SK-N-SH (cell line): ENCODE results near the gene TMEM87B.

Experiments
- TF ChIP-seq, protein P1 (sequence below): fragments of 200-600 bp; sonication (generic); IDR thresholded peaks from 2 replicates; pipeline ENCODE4 v1.6.1; 2017; ENCODE audit warnings: antibody characterized with exemption, mild to moderate bottlenecking, moderate library complexity
- TF ChIP-seq, protein P2 (sequence below): IDR thresholded peaks from 2 replicates; pipeline ENCODE4; 2012

DNA sequence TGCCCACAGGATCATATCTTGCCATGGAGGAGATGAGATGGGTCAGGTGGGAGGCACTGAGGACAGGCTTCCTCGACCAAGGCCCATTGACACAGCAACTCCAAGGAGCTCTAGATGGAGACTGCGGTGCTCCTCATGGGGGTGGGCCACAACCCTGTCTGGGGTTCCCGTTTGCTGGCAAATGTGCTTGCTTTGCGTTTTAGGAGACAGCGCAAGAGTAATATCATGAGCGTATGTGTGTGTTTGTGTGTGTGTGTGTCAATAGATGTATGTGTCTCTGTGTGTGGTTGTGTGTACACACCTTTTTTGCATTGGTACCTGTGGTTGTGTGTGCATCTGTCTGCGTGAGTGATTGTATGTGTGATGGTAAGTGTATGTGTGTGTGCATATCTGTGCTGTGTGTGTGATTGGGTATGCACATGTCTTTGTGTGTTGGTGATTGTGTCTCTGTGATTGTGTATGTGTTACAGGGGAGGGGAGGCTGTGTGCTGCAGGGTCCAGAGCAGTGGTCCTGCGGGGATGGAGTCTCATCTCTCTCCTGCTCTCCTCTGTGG lies 87.5 kb downstream of the TMEM87B start:
- TF ChIP-seq, protein P1, sequence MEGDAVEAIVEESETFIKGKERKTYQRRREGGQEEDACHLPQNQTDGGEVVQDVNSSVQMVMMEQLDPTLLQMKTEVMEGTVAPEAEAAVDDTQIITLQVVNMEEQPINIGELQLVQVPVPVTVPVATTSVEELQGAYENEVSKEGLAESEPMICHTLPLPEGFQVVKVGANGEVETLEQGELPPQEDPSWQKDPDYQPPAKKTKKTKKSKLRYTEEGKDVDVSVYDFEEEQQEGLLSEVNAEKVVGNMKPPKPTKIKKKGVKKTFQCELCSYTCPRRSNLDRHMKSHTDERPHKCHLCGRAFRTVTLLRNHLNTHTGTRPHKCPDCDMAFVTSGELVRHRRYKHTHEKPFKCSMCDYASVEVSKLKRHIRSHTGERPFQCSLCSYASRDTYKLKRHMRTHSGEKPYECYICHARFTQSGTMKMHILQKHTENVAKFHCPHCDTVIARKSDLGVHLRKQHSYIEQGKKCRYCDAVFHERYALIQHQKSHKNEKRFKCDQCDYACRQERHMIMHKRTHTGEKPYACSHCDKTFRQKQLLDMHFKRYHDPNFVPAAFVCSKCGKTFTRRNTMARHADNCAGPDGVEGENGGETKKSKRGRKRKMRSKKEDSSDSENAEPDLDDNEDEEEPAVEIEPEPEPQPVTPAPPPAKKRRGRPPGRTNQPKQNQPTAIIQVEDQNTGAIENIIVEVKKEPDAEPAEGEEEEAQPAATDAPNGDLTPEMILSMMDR = no peak
- TF ChIP-seq, protein P2, sequence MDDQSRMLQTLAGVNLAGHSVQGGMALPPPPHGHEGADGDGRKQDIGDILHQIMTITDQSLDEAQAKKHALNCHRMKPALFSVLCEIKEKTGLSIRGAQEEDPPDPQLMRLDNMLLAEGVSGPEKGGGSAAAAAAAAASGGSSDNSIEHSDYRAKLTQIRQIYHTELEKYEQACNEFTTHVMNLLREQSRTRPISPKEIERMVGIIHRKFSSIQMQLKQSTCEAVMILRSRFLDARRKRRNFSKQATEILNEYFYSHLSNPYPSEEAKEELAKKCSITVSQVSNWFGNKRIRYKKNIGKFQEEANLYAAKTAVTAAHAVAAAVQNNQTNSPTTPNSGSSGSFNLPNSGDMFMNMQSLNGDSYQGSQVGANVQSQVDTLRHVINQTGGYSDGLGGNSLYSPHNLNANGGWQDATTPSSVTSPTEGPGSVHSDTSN = no peak
